DND-41 (cell line): ENCODE results near the gene NOL4L.
"Not testable (repeated sequence)": the region's sequence is repeated elsewhere in the genome, so short reads cannot be mapped to it uniquely, and the experiment has no call there.

Experiments
- ATAC-seq: fragments of 200-7000 bp; cut with Tn5 transposase; 3 replicates; pipeline ENCODE4 v1.9.1; 2021; ENCODE audit warnings: low read depth; ENCODE audit not compliant: insufficient read depth
- DNase-seq: peaks from one replicate; pipeline ENCODE4 v3.0.0-alpha.2; 2020
- H2AFZ ChIP-seq: 2 replicates; pipeline ENCODE4 v1.6.0; 2012; ENCODE audit warnings: low read depth, low read length
- H3K27ac ChIP-seq: 2 replicates; pipeline ENCODE4 v1.5.1; 2012; ENCODE audit warnings: low read length, inconsistent platforms
- H3K27me3 ChIP-seq: fragments of 200-600 bp; sonication (generic); 2 replicates; pipeline ENCODE4 v1.6.0; 2012; ENCODE audit warnings: low read length, mild to moderate bottlenecking, inconsistent platforms; ENCODE audit not compliant: insufficient read depth, poor library complexity
- H3K36me3 ChIP-seq: 2 replicates; pipeline ENCODE4 v1.5.1; 2012; ENCODE audit warnings: low read length, inconsistent platforms; ENCODE audit not compliant: insufficient read depth
- H3K4me1 ChIP-seq: 2 replicates; pipeline ENCODE4 v1.5.1; 2012; ENCODE audit warnings: mild to moderate bottlenecking, low read length; ENCODE audit not compliant: insufficient read depth
- H3K4me2 ChIP-seq: 2 replicates; pipeline ENCODE4 v1.6.0; 2012; ENCODE audit warnings: mild to moderate bottlenecking, moderate library complexity, low read length, inconsistent platforms; ENCODE audit not compliant: insufficient read depth
- H3K4me3 ChIP-seq, 2 experiments: fragments of 200-600 bp in 1 of 2; shearing (Covaris generic) in 1 of 2; 2 replicates each; pipeline ENCODE4 v1.5.1; 2012 to 2016; ENCODE audit warnings: inconsistent platforms in 2 of 2, low read length in 2 of 2, mild to moderate bottlenecking in 2 of 2, low read depth in 1 of 2, moderate library complexity in 1 of 2
- H3K79me2 ChIP-seq: 2 replicates; pipeline ENCODE4 v1.6.0; 2012; ENCODE audit warnings: low read length, inconsistent platforms; ENCODE audit not compliant: insufficient read depth
- H3K9ac ChIP-seq: 2 replicates; pipeline ENCODE4 v1.6.0; 2012; ENCODE audit warnings: low read depth, mild to moderate bottlenecking, inconsistent platforms, low read length, moderate library complexity
- H3K9me3 ChIP-seq: 2 replicates; pipeline ENCODE4 v1.5.1; 2012; ENCODE audit warnings: low read length, moderate library complexity, mild to moderate bottlenecking, inconsistent platforms; ENCODE audit not compliant: insufficient read depth, severe bottlenecking
- H4K20me1 ChIP-seq: 2 replicates; pipeline ENCODE4 v1.6.0; 2012; ENCODE audit warnings: low read length; ENCODE audit not compliant: insufficient read depth
- CTCF ChIP-seq: IDR thresholded peaks from 2 replicates; pipeline ENCODE4 v1.5.1; 2012; ENCODE audit warnings: borderline replicate concordance, low read length, moderate library complexity, mild to moderate bottlenecking; ENCODE audit not compliant: poor library complexity, severe bottlenecking; ENCODE audit errors: extremely low read depth
- EZH2 ChIP-seq: IDR thresholded peaks from 3 replicates; pipeline ENCODE4 v1.6.1; 2012; ENCODE audit warnings: borderline replicate concordance, low read depth, mild to moderate bottlenecking, moderate library complexity, low read length, inconsistent platforms; ENCODE audit not compliant: severe bottlenecking

NOL4L gene

DNA sequence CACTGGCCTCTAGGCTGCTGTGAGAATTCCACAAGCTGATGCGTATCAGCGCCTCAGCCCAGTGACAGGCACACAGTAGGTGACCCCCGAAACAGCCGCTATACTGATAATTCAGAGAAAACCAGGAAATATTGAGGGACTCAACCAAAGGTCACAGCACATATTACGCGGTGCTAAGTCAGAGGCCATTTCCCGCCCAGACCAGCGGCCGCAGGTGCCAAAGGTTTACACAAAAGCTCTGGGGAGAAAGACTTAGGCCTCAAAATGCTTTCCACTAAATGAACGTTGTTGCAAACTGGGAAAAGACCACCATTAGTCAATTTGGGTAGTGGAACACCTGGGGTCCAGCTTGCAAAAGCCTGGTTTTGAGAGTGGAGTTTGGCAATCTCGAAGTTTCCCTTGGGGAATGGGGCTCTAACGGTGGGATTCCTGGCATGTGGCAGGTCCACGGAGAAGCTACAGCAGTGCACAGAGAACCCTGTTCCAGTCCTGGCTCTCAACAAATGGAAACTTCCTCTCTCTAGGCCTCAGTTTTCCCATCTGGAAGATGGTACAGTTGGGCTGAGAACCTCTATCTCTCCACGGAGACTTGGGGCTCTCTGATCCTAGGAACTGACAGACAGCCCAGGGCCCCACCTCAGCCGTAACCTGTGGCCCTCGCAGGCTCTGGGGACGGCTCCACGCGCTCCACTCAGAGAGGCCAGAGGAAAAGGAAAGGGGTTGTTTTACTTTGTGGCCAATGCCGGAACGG is 4.7 kb downstream of the NOL4L start:
- Histone ChIP-seq H3K4me3 (no peak overlapping the region), H3K9me3 (no peaks in the 10 kb centered on the region), H2AFZ (no peak overlapping the region), H3K4me1 (peaks cover 26% of the 10 kb centered on the region), H3K36me3 (no peaks in the 10 kb centered on the region; the same call in 1 of the 2 replicates), H3K27me3 (no peaks in the 10 kb centered on the region), H3K27ac (no peak overlapping the region), H3K4me2 (no peak overlapping the region), H4K20me1 (peaks cover 72% of the 10 kb centered on the region), H3K79me2 (peaks cover 78% of the 10 kb centered on the region), H3K9ac (no peak overlapping the region)
- TF ChIP-seq CTCF (no peak), EZH2 (no peak)
- ATAC-seq (no peak), DNase-seq (no peak)

- Histone ChIP-seq H3K27me3 (no peaks in the 10 kb centered on the region), H3K4me3 (no peak overlapping the region), H3K9me3 (no peaks in the 10 kb centered on the region), H3K4me1 (peaks cover 25% of the 10 kb centered on the region), H2AFZ (no peak overlapping the region), H3K27ac (no peak overlapping the region), H3K4me2 (no peak overlapping the region), H3K79me2 (peaks cover 89% of the 10 kb centered on the region), H3K36me3 (no peaks in the 10 kb centered on the region), H3K9ac (no peak overlapping the region), H4K20me1 (peaks cover 86% of the 10 kb centered on the region)
- DNase-seq: no peak
- no peak for TF ChIP-seq CTCF
- no peak for TF ChIP-seq EZH2
- no peak for ATAC-seq
Measured at GRCh38 chr20:32578840-32579390, 6.2 kb downstream of the NOL4L start.

- not testable (repeated sequence) for ATAC-seq, H3K4me2 ChIP-seq, H3K4me3 ChIP-seq, H3K27me3 ChIP-seq, H3K36me3 ChIP-seq, H3K9me3 ChIP-seq, H2AFZ ChIP-seq, DNase-seq, H3K27ac ChIP-seq, H3K9ac ChIP-seq
- H3K4me1 ChIP-seq: peaks cover 24% of the 10 kb centered on the region
- H3K79me2 ChIP-seq: peaks cover 97% of the 10 kb centered on the region
- peaks cover 94% of the 10 kb centered on the region for H4K20me1 ChIP-seq
Measured at GRCh38 chr20:32578062-32578461, 7.1 kb downstream of the NOL4L start.

GRCh38 chr20:32577657-32578056 is 7.5 kb downstream of the NOL4L start:
- Histone ChIP-seq H3K9me3 (no peaks in the 10 kb centered on the region), H3K4me2 (no peak overlapping the region), H3K36me3 (no peaks in the 10 kb centered on the region), H3K4me3 (no peak overlapping the region), H3K27me3 (no peaks in the 10 kb centered on the region), H3K4me1 (peaks cover 20% of the 10 kb centered on the region), H3K79me2 (peaks cover 97% of the 10 kb centered on the region), H2AFZ (no peak overlapping the region), H3K9ac (no peak overlapping the region), H4K20me1 (peaks cover 94% of the 10 kb centered on the region), H3K27ac (no peak overlapping the region)
- DNase-seq (no peak), ATAC-seq (no peak)
- TF ChIP-seq EZH2 (no peak), CTCF (no peak)
